Measurements from ENCODE around the gene LRP1-AS.
"Not testable (repeated sequence)": the region's sequence is repeated elsewhere in the genome, so short reads cannot be mapped to it uniquely, and the experiment has no call there.

The LRP1-AS gene

DNA sequence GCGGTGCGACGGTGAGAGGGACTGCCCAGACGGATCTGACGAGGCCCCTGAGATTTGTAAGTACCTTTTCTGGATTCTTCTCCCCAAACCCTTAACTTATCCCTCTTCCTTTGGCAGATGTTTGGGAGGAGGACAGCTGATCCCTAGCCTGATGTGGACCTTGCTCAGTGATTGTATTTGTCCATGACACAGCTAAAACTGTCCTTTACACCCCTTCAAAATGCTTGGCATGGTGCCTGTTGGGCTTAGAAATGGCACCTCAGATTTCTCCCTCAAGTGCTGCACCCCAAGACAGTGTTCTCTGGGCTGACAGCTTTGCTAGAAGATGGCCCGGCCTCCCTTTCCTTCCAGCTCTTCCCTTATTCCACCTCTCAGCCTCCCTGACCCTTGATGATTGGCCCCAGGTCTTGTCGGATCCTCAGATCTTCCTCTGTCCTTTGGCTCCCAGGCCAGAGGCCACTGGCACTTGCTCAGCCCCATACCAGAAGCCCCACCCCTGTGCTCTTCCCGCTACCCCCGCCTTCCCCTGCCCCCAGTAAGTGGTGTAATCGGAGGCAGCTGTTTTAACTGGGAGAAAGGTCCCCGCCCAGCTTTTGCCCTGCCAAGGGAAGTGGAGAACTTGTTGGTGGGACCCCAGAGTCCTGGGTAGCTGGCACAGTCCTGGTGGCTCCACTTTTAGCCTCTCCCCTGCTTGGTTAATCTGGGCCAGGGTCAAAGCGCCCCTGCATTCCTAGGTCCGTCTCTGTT lies 8.7 kb downstream of the LRP1-AS start:
- no peak for DNase-seq

DNA sequence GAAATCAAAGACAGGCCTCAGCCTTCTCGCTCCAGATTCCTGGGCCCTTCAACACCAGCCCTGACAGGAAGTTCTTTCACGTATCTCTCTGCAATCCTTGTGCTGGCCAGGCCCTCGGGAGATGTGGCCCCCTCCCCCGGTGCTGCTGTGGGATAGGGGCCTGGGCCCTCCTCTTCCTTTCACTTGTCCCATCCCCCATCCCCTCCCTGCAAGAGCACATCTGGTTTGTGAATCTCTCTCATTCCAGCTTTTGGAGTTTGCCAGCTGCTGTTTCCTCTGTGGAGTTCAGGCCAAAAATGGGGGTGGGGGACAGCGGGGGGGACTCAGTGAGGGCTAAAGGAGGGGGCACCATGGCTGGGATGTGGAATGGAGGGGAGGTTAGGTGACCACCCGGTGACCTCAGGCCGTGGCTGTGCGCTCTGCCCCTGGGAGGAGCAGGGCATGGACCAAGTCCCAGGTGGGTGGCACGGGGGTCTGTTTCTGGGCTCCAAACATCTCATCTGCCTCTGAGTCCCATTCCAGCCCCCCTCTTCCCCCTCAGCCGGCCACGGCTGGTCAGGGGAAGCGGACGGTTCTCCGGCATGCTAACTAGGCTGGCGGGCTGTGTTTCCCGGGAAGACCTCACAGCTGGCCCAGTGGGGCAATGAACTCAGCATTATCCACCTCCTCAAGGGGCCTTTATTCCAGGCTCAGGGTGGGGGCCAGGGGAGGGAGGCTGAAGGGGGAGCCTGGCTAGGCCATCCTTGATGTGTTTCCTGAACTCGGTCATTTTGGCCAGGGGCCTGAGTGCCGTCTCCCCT lies 11.7 kb downstream of the LRP1-AS start:
- no peak for DNase-seq

DNA sequence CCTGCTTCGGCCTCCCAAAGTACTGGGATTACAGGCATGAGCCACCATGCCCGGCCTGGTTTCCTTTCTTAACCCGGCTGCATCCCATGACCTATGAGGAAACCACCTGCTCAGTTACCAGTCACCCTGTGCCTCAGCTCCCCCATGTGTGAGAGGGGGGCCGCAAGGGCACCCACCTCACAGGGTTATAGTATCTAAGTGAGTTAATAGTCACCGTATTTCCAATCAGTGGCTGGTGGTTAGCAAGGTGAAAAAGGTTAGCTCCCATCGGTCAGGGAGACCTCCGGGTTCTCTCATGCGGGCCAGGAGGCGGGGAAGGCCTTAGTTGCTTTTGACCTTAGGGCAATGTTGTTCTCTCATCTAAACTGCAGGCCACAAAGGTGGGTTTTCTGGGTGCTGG lies 12.5 kb downstream of the LRP1-AS start:
- DNase-seq = no peak

DNA sequence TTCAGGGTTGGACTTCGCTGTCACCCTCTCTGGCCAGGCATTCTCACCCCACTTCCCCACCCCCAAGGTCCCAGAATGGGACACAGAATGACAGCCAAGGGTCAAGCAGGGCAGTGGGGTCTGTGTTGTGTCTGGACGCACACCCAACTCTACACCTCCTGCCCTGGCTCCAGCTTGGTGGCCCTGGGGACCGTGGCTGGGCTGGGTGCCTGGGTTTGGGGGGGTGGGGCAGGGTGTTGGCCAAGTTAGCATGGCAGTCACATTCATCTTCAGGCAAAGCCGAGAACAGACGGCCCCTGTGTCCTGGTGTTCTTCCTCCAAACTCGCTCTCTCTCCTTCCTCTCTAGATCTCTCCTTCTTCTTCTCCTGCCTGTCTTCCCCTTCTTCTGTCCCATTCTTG lies 13.5 kb downstream of the LRP1-AS start:
- no peak for DNase-seq

DNA sequence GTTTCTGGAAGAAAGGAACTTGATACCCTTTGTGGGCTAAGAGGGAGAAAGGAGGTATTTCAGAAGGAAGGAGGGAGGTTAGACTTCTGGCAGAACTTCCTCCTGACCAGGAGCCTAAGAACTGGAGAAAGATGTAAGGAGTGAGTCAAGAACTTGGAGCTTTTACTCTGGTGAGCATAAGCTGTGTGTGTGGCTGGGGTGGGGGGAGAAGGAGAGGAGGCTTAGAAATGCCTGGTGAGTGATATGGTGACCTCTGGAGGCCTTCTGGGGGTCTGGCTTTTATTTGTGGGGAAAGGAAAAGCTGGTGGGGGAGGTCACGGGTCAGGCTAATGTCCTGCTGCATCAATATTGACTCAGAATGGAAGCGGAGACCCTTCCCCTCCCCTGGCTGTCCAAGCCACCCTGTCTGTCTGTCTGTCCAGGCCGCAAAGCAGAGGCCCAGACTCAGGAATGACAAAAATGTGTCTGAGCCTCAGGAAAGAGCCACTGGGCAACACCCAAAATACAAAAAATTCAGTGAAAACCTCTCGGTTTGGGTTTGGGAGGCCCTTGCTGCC lies 14.3 kb downstream of the LRP1-AS start:
- no peak for DNase-seq

DNA sequence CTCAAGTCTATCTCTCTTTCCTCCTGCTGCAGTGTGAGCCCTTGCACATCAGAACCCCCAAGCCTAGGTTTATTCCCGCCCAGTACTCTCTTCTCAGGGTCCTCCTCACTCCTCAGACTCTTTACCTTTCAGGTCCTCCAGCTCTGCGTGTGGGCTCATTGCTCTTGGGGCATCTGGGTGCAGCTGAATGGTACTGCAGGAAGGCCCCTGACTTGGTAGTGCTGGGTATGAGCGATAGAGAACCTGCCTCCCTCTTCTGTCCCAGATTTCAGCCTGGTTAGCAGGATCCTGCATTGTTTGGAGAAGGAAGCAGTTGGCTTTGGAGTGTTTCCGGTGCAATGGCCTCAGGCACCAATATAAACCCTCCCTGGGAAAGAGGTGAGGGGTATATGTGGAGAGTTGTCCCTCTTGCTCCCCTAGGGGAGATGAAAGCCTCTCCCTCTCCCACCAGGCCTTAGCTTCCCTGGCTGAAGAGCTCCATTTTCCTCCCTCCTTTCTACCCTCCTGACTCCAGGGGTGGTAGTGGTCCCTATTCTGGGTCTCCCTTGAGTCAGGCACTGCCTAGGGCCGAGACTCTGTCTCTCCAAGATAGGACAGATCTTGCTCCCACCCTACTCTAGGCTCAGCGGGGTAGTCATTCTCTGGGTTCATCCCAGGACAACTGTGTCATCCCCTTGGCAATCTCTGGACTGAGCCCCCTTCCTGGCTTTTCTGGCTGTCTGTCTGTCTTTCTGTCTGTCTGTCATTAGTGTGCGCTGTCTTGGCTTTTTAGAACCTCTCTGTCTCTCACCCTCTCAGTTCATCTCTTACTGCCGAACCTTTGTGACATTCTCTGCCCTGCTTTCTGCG lies 15.3 kb downstream of the LRP1-AS start:
- DNase-seq = no peak

DNA sequence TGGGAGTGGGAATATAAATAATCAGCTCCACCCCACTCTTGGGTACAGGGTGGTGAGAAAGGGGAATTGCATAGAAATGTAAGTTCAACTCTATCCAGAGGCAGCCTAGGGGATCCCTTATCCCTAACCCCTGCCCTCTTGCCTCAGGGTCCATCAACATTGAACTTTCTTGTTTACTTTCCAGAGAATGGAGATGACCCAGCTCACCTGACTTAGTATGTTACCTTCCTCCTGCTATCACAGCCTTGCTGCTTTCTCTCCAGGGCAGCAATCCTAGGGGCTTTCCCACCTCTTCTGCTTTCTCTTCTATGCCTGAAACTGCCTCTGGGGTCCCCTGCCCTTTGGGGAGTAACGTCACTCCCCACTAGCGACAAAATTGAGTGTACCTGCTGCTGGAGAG lies 16.5 kb downstream of the LRP1-AS start:
- DNase-seq = no peak

DNA sequence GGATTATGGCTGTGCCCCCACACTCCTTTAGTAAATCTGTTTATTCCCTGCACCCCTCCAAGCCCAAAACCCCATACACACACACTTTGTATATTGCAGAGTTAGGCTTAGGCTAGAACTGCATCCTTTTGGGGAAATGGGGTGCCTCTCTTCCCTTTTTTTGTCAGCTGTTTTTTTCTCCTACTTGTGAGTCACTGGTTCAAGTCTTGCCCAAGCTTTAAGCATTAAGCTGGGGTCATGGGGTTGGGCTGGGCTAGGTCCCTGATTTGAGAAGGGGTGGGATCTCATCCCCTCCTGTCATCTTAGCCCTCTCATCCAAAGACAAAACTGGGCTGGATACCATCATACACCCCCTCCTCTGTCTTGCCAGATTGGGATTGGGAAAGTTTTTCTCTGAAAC lies 17.5 kb downstream of the LRP1-AS start:
- DNase-seq = peak in 1 of 2 experiments; percentile 21

DNA sequence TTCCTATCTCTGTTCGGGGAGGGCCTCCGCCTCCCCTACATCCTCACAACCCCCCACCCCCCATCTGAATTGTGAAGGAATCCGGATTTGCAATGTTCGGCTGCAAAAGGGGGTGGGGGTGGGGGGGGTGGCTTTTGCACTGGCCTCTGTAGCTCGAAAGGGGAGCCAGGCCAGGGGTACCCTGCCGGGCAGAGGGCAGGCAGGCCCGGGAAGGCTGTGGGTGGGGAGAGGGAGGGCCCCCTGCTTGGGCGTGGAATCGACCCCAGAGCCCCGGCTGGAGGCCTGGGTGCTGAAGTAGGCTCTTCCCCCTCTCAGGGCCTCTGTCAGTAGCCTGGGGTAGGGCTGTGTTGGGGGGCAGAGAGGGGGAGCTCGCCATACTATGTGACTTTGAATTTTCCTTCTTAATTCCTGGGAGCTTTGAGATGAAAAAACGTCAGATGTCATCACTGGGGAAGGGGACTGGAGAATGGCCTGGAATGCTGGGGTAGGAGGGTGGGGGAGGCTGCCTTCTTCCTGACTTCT lies 18.0 kb downstream of the LRP1-AS start:
- DNase-seq = no peak

DNA sequence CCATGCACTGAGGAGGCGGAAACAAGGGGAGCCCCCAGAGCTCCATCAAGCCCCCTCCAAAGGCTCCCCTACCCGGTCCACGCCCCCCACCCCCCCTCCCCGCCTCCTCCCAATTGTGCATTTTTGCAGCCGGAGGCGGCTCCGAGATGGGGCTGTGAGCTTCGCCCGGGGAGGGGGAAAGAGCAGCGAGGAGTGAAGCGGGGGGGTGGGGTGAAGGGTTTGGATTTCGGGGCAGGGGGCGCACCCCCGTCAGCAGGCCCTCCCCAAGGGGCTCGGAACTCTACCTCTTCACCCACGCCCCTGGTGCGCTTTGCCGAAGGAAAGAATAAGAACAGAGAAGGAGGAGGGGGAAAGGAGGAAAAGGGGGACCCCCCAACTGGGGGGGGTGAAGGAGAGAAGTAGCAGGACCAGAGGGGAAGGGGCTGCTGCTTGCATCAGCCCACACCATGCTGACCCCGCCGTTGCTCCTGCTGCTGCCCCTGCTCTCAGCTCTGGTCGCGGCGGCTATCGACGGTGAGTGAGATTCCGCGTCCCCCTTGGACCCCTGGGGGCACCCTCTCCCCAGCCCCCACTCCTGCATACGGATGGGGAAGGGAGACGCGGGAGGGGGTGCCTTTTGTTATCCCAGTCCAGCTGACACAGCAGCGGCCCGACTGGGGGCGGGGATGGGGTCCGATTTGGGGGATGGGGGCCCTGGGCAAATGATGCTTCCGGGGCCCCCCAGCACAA lies 18.7 kb downstream of the LRP1-AS start:
- DNase-seq = no peak

DNA sequence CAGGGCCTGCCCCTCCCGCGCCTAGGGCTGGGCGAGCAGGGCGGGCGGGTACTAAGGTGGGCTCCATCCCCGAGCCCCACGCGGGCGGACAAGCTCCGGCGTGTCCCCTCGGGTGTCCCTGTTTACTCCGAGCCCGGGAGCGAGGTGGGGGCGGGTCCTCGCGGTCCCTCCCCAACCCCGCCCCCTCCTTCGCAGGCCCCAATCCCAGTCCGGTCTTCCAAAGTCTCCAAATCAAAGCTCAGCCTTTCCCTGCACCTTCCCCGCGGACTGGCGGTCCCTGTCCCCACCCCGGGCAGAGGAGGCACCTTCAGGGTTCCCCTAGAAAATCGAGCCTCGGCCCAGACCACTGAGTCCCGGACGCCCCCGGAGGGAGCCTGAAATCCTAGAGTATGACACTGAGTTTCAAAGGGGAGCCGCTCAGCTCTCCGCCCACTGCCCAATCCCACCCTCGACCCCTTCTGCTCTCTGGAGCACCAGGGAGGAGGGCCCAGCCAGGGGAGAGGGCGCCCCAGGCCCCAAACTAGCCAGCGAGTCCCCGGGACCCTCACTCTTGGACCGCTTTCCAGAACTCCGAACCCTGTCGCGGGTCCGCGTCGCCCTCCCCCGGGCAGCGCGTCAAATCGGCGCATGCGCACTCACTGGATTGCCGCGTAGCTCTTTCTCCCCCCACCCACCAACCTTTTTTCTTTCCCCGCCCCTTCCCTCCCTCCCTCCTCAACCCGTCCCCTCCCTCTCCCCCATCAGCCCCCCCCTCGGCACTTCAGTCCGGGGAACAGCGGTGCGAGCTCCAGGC lies 19.5 kb downstream of the LRP1-AS start, which contains the start of gene LRP1:
Gene LRP1 (plus strand): TSS at position 758 of the 793 bp plus-strand sequence. CDS start 482 bp downstream, outside the sequence.
- DNase-seq = peak in 1 of 2 experiments; percentile 28

DNA sequence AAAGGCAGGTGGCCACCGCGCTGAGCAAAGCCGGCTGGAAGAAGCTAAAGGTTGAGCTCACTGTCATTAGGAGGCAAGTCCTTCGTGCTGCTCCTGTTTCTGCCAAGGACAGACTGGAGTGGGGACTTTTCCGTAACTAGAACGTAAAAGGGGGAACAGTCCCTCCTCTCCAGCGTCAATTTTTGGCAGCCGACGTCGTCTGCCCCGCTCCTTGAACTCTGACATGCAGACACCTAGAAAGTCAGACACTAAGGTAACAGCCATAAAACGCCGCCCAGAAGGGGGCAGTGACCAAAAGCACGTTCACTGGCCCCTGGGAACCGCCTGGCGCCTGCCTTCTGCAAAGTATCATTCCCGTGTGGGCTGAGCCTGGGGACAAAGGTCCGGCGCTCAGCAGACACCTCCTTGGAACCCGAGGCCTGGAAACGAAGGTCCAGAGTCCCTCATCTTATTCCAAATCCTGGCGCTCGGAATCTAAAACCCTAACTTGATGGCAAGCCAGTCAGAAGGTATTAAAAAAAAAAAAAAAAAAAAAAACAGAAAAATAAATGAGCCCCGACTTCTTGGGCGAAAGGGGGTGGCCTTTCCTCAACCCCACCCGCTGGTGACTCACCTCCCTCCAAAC lies 20.2 kb downstream of the LRP1-AS start:
- no peak for DNase-seq

DNA sequence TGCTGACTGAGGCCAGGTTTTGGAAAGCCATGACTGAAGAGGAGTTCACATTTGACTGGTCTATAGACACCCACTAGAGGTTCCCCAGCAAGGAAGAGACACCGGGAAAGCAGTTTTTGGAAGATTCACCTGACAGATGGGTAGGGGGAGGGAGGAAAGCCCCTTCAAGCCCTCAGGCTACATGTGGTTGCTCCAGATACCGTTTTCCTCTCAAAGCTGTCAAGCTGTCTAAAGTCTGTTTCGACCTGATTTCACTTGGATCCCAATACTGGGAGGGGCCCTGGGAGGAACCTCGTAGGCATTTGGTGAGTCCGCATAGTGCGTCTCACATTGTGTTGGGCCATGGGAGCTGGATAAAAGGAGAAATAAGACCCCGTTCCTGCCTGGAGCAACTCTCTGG lies 20.9 kb downstream of the LRP1-AS start:
- DNase-seq = no peak

DNA sequence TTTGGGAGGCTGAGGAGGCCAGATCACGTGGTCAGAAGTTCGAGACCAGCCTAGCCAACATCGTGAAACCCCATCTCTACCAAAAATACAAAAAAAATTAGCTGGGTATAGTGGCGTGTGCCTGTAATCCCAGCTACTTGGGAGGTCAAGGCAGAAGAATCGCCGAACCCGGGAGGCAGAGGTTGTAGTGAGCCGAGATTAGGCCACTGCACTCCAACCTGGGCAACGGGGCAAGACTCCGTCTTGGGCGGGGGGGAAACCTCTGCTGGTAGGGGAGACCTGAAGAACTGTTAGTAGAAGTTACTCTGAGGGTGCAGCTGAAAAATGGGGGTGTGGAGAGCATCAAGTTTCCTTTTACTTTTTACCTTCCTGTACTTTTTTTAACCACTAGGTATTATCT lies 21.4 kb downstream of the LRP1-AS start:
- DNase-seq = no peak

DNA sequence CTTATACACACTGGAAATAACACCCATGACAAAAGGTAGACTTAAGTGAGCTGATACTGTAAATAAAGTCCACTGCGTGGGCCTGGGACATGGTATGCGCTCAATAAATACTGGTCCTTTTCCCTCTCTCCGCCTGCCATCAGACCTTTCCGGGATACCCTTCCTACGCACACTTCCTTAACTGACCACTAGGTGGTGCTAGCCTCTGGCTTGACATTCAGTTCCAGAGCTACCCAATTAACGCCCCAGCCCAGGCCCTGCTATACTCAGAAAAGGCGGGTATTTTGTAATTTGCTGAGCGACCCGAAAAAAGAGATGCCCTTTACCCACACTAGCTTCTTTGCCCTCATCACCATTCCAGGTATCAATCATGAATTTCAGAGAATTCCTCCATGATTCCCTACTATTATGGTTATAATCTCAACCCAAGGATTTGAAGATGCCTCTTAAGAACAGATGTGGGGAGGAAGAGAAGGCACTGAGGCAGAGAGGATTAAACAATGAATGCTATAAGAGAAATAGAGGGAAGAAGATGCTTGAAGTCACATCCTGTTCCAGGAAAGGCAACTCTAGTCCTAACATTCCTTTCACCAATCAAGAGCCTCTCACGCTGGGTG lies 23.1 kb downstream of the LRP1-AS start:
- DNase-seq = peak; percentile 86 to 92

DNA sequence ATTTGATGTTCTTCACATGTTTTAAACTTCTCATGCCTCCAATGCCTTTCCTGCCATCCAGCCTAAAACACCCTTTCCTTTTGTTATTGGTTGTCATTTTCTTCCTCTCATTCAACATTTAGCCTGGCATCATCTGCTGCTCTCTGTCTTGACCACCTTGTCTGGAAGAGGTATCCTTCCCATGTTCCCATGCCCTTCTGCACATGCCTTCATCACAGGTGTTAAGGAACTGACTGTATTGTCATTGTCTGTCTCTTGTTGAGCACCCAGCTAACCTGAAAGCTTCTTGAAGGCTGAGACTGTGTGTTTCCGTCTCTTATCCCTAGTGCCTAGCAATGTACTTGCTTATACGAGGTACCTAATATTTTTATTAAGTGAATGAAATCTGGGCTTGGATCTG lies 23.6 kb downstream of the LRP1-AS start:
- no peak for DNase-seq

DNA sequence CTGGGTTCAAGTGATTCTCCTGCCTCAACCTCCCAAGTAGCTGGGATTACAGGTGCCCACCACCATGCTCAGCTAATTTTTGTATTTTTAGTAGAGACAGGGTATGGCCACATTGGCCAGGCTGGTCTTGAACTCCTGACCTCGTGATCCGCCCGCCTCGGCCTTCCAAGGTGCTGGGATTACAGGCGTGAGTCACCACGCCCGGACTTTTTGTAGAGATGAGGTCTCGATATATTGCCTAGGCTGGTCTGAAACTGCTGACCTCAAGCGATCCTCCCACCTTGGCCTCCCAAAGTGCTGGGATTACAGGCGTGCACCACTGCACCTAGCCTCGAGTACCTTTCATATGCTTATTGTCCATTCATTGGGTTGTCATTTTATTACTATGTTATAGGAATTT lies 26.7 kb downstream of the LRP1-AS start:
- DNase-seq = not testable (repeated sequence)

DNA sequence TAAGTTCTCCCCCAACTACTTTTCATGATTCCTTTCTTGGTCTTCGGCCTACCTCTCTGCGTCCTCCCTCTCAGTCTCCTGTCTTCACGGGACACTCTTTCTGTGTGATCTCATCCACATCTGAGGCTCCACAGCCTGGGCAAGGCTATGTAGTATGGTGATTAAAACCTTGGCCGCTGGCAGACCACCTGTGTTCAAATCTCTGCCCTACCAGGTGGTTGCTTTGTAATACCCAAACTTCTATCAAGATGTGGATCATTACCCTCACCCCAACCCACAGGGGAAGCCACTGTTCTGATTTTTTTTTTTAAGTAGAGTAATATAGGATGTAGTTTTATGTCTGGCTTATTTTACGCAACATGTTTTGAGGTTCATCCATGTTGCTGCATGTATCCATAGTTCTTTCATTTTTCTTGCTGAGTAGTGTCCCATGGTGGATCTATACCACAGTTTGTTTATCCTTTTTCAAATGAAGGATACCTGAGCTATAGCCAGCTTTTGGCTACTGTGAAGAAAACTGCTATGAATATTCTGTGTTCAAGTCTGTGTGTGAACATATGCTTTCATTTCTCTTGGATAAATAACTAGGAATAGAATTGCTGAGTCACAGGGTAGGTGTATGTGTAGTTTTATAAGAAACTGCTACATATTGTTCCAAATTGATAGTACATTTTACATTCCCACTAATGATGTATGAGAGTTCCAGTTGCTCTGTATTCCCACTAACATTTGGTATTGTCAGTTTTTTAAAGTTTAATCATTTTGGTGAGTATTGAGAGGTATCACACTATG lies 27.9 kb downstream of the LRP1-AS start:
- no peak for DNase-seq

DNA sequence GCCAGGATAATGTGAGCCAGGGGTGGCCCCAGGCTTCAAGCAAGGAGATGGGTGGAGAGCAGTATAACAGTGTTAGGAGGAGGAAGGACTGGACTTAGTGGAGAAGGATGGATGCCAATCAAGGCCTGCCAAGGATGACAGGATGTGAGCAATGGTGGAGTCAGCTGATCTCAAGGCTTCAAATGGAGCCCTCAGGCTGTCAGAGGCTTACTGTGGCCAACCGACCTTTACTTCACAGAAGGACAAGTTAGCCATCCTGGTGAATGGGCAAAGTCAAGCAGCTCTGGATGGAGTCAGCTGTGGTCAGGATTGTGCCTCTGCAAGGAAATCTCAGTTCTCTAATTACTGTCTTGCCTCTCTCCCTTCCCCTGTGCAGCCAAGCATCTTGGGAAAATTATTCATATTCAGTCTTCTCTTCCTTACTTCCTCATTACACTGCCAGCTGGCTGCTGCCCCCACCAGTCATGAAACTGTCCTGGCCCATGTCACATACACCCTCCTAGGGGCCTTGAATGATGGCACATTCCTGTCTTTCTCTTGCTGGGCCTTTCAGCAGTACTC lies 28.6 kb downstream of the LRP1-AS start:
- DNase-seq = peak; percentile 58 to 65

Measured in Kasumi-1 (cell line).